Fibroblast of the aortic adventitia (primary cell): ENCODE data around the gene POLL. TPM values are rescaled to one million over a fixed set of nuclear protein-coding genes. Genes with fewer than 3 reads are reported as not detected.
"Not testable (repeated sequence)": the region's sequence is repeated elsewhere in the genome, so short reads cannot be mapped to it uniquely, and the experiment has no call there.

ENCODE experiments used
- DNase-seq: peaks from one replicate; pipeline ENCODE4 v3.0.0-alpha.2; 2010; ENCODE audit warnings: low read depth
- H3K4me3 ChIP-seq: 2 replicates; pipeline ENCODE4 v1.5.1; 2011; ENCODE audit warnings: low read depth, mild to moderate bottlenecking, control low read depth, low read length, moderate library complexity
- total RNA-seq: library from RNA; depleted of rRNA; stranded (reverse); fragments of >200 nt; gene quantifications from 2 replicates; pipeline ENCODE4 v1.2.3, GENCODE V29; 2012; ENCODE audit warnings: low replicate concordance
- TF ChIP-seq, protein P1 (sequence below): IDR thresholded peaks from 2 replicates; pipeline ENCODE4 v1.5.1; 2011; ENCODE audit warnings: mild to moderate bottlenecking, low read length, control low read depth, inconsistent platforms; ENCODE audit not compliant: insufficient read depth

POLL gene
- total RNA-seq = 11.1 and 16.8 TPM in 2 replicates

DNA sequence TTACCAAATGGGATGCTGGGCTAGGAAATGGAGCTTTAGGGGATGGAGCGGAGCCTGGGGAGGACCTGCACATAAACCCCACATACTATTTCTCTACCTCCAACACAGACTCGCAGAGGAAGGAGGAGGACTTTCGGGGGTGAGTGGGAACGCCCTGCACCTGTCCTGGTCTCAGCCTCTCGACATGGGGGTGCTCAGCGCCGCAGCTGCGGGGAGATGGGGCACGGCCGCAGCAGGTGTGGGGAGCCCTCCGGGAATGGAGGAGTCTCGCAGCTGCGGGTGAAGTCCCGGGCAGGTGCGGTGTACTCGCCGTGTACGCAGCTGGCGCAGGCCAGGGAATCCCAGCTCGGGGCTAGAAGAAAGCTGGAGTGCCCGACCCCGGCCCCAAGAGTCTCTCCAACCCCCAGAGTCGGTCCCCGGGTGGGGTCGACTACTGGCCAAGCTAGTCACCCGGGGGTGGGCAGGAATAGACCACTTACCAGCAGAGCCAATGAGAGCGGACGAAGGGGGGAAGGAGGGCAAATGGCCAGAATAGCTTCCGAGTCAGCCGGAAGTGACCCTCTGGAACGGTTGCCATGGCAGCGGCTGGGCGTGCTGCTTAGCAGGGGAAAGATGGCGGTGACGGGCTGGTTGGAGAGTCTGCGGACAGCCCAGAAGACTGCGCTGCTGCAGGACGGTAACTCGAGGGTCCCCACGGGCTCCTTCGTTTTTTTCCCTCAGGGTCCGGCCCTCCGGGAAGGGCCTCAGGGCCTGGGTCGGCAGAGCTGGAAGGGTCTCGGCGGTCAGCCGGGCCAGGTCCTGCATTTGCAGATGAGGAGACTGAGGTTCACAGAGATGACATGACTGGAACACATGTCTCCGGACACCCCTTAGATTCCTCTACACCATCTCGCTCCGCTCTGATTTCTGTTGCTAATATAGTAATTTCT is at the start of gene POLL, which contains the start of gene DPCD:
Gene POLL, minus strand, starts transcription at position 533 of the 929 bp plus-strand sequence. CDS start 897 bp downstream, outside the sequence.
Gene DPCD, plus strand, starts transcription at position 597 of the 929 bp plus-strand sequence. Its CDS starts 16 bp downstream, at position 613.
- TF ChIP-seq, protein P1, sequence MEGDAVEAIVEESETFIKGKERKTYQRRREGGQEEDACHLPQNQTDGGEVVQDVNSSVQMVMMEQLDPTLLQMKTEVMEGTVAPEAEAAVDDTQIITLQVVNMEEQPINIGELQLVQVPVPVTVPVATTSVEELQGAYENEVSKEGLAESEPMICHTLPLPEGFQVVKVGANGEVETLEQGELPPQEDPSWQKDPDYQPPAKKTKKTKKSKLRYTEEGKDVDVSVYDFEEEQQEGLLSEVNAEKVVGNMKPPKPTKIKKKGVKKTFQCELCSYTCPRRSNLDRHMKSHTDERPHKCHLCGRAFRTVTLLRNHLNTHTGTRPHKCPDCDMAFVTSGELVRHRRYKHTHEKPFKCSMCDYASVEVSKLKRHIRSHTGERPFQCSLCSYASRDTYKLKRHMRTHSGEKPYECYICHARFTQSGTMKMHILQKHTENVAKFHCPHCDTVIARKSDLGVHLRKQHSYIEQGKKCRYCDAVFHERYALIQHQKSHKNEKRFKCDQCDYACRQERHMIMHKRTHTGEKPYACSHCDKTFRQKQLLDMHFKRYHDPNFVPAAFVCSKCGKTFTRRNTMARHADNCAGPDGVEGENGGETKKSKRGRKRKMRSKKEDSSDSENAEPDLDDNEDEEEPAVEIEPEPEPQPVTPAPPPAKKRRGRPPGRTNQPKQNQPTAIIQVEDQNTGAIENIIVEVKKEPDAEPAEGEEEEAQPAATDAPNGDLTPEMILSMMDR = no peak
- peak within 1 kb of the TSS; percentile 98 for H3K4me3 ChIP-seq
- peak; percentile 94 for DNase-seq

DNA sequence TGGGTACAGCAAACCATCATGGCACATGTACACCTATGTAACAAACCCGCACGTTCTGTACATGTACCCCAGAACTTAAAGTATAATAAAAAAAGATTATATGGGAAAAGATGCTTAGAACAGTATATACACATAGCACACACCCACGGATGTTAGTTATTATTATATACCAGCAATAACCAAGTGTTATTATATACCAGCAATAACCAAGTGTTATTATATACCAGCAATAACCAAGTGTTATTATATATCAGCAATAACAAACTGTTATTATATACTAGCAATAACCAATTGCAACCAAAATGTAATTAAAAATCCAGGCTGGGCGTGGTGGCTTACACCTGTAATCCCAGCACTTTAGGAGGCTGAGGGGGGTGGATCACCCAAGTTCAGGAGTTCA is 45.5 kb upstream of the POLL start:
- DNase-seq, H3K4me3 ChIP-seq: not testable (repeated sequence)

DNA sequence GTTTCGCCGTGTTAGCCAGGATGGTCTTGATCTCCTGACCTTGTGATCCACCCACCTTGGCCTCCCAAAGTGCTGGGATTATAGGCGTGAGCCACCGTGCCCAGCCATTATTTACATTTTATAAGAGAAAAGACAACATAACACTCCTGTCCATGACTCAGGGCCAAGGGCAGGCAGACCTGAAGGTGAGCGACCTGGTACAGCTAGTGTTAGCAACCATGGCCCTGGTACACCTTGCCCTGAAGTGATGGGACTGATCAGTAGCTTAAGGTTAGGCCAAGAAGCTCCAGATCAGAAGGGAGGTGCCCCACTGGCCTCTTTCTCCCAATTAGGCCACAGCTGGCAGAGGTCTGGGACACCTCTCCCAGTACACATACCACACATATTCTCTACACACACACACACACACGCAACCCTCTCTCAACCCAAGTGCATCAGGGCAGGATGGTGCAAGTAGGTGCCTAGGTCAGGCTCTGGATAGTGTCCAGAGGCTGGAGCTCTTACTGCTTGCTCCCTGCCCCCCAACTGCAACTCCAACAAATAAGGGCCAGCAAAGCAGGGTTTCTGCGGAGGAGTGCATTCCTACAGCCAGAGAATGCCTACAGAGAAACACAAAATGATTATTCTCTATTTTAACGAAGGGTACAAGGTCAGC is 43.9 kb upstream of the POLL start:
- TF ChIP-seq, protein P1 = no peak
- H3K4me3 ChIP-seq = no peak overlapping the region
- no peak for DNase-seq

DNA sequence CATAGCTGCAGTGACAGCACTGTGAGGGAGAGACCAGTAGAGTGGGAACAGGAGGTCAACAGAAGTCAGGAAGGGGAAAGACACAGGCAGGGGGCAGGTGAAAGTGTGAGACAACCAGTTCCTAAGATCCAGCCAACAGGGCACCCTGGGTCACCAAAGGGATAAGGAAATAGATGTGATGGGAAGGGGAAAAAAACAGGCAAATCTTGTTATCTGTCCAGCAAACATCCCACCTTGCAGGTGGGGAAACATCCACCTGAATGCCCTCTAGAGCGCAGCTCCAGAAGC is 42.5 kb upstream of the POLL start:
- TF ChIP-seq, protein P1 = no peak

DNA sequence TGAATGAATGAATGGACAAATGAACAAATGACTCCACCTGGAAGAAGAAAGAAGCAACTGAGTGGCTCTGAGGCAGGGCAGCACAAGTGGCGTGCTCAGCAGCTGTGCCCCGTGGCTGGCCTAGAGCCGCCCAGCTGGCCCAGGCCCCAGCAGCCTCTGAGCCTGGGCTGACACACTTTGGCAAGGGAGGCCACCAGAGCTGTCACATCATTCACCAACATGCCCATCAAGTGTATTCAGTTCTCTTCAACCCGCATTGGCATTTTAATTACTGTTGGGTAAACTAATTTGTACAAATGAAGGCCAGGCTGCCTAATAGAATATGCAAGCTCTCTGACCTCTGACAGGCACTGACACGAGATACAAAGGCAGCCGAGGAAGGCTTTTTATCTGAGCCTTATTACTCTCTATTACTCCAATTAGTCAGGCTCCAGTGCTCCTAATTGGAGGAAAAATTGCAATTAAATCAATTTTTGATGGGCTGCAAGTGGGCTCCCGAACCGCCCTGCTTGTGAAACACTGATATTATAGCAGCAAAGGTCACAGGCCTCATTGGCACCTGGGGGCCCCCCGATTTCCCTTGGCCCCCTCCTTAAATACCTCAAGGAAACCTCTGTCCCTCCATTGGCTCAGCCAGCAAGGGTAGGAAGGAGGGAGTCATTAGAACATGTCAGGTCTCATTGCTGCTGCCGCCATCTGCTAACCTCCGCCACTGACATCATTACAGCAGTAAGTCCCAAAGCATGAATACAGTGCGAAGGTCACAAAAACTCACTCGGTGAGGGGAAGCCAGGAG is 42.0 kb upstream of the POLL start:
- DNase-seq = no peak
- no peak overlapping the region for H3K4me3 ChIP-seq
- TF ChIP-seq, protein P1 = no peak

More for the DNA sequence above, 42.5 kb upstream of the POLL start:
- no peak for DNase-seq
- no peak overlapping the region for H3K4me3 ChIP-seq

DNA sequence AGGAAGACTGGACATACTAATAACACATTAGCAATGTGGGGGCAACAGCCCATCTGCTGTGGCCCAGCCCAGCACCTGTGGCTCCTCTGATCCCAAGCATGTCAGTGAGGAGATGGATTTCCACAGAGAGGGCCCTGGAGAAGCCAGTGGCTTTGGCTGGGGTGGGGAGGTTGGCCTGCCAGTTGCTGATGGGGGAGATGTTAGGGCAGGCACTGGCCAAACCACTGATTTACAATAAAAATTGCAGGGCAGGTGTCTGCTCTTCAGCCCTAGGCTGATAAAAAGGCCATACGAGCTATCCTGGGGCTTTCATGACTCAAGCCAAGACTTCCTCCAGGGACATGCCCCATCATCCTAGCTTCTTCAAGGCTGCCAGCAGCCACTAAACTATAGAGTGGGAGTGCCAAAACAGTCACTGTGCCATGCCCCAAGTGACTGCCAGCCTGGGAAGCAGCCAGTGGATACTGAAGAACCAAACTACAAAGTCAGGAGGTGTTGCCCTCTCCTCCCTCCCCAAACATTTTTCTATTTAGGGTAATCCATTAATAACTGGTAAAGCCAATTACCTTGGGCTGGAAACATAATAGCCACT is 37.9 kb upstream of the POLL start:
- no peak overlapping the region for H3K4me3 ChIP-seq
- DNase-seq = no peak
- TF ChIP-seq, protein P1 = no peak
